ENCODE measurements around the gene GNG14.

The GNG14 gene

DNA sequence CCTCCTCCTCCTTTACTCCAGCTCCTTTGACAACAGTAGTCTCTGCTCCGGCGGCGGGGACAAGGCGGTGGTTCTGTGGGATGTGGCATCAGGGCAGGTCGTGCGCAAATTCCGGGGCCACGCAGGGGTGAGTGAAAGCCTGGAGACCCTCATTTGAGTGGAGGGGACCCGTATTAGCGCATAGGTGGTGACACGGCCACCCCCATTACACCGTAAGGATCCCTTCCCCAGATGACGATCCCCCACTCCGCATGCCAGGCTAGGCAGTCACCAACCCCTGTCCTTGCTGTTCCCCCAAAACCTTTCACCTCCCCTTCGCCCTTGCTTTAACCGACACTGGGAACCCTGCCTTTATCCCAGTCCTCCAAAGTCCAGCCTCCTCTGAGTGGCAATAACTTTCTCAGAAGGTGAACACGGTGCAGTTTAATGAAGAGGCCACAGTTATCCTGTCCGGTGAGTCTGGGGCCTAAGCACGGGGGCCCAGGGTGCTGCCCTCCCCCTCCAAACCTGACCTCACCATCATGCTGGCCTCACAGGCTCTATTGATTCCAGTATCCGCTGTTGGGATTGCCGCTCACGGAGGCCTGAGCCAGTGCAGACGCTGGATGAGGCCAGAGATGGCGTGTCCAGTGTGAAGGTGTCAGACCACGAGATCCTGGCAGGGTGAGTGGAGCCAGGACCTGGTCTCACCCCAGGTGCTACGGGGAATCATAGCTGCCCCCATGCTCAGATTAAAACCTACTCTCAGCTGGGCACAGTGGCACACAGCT, 17.5 kb upstream of the GNG14 start:
- no peak overlapping the region for H2BK120ac ChIP-seq (ENCODE audit: low read depth, low read length)
- H3K23ac ChIP-seq (ENCODE audit: low read length in 2 of 2): no peak overlapping the region
- peak overlapping the region; percentile 70 to 86 for H3K4ac ChIP-seq (ENCODE audit: low read depth in 1 of 2, low read length in 2 of 2)
- no peak overlapping the region for H2BK5ac ChIP-seq (ENCODE audit: low read depth, low read length, poor library complexity, severe bottlenecking)
- H3K9ac ChIP-seq (ENCODE audit: low read length): peak overlapping the region; percentile 99
- peaks cover 32% of the 10 kb centered on the region for H3K4me1 ChIP-seq (ENCODE audit: control insufficient read depth, insufficient read depth, low read depth, low read length)
- no peak for DNase-seq
- no peak overlapping the region for H2AK5ac ChIP-seq (ENCODE audit: low read length, severe bottlenecking)
- H2BK12ac ChIP-seq (ENCODE audit: low read length in 2 of 2): peak overlapping the region in 1 of 2 experiments; percentile 19
- H3K18ac ChIP-seq (ENCODE audit: low read depth in 1 of 2, low read length in 2 of 2): peak overlapping the region; percentile 16 to 67
- peaks cover 45% of the 10 kb centered on the region for H3K79me1 ChIP-seq (replicated peaks; ENCODE audit: low read length, poor library complexity, severe bottlenecking)
- H2AFZ ChIP-seq (ENCODE audit: low read depth, low read length): peak overlapping the region; percentile 79
- WGBS: 60% methylated on average over 25 of the region's 26 CpGs
- no peaks in the 10 kb centered on the region for H3K9me3 ChIP-seq (ENCODE audit: control insufficient read depth, low read length)
- H3K27me3 ChIP-seq (ENCODE audit: control insufficient read depth in 1 of 2, insufficient read depth in 1 of 2, low read length in 2 of 2): no peaks in the 10 kb centered on the region
- H3K36me3 ChIP-seq (ENCODE audit: control insufficient read depth in 1 of 2, insufficient read depth in 2 of 2, low read depth in 1 of 2, low read length in 2 of 2): peaks cover 44 to 48% of the 10 kb centered on the region in 2 experiments
- no peak overlapping the region for H3K14ac ChIP-seq (ENCODE audit: low read length in 2 of 2)
- H4K91ac ChIP-seq (ENCODE audit: low read length): peak overlapping the region; percentile 57
- H4K8ac ChIP-seq (ENCODE audit: low read length): peak overlapping the region; percentile 77
- H3K4me3 ChIP-seq (ENCODE audit: insufficient read depth in 1 of 2, low read depth in 1 of 2, low read length in 2 of 2): peak overlapping the region; percentile 81 to 97
- peak overlapping the region; percentile 95 for H3K4me2 ChIP-seq (ENCODE audit: low read length, poor library complexity, severe bottlenecking)
- peak overlapping the region; percentile 12 for H2BK15ac ChIP-seq (ENCODE audit: low read depth, poor library complexity, severe bottlenecking)
- H3K27ac ChIP-seq (ENCODE audit: low read length, poor library complexity, severe bottlenecking): peak overlapping the region; percentile 97

DNA sequence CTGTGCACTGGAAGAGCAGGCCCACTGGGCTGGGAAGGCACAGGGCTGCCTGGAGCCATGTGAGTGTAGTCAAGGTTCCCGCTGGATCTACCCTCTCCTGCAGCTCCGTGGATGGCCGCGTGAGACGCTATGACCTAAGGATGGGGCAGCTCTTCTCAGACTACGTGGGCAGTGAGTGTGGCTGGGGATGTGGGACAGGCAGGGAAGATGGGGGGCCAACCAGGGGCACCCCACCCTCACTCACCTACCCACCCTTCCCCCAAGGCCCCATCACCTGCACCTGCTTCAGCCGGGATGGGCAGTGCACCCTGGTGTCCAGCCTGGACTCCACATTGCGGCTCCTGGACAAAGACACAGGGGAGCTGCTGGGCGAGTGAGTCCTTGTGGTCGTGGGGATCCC, 15.1 kb upstream of the GNG14 start:
- no peak overlapping the region for H3K18ac ChIP-seq (ENCODE audit: low read depth in 1 of 2, low read length in 2 of 2)
- H3K23ac ChIP-seq (ENCODE audit: low read length in 2 of 2): no peak overlapping the region
- no peak overlapping the region for H3K4me3 ChIP-seq (ENCODE audit: insufficient read depth in 1 of 2, low read depth in 1 of 2, low read length in 2 of 2)
- no peak overlapping the region for H3K27ac ChIP-seq (ENCODE audit: low read length, poor library complexity, severe bottlenecking)
- H3K79me1 ChIP-seq (replicated peaks; ENCODE audit: low read length, poor library complexity, severe bottlenecking): peaks cover 41% of the 10 kb centered on the region
- H3K9ac ChIP-seq (ENCODE audit: low read length): no peak overlapping the region
- no peaks in the 10 kb centered on the region for H3K9me3 ChIP-seq (ENCODE audit: control insufficient read depth, low read length)
- no peak overlapping the region for H3K4ac ChIP-seq (ENCODE audit: low read depth in 1 of 2, low read length in 2 of 2)
- H2BK15ac ChIP-seq (ENCODE audit: low read depth, poor library complexity, severe bottlenecking): no peak overlapping the region
- H4K91ac ChIP-seq (ENCODE audit: low read length): no peak overlapping the region
- DNase-seq: no peak
- no peak overlapping the region for H4K8ac ChIP-seq (ENCODE audit: low read length)
- no peak overlapping the region for H2AK5ac ChIP-seq (ENCODE audit: low read length, severe bottlenecking)
- 97% methylated on average over 5 of the region's 10 CpGs for WGBS
- H2BK5ac ChIP-seq (ENCODE audit: low read depth, low read length, poor library complexity, severe bottlenecking): no peak overlapping the region
- peaks cover 23% of the 10 kb centered on the region for H3K4me1 ChIP-seq (ENCODE audit: control insufficient read depth, insufficient read depth, low read depth, low read length)
- no peaks in the 10 kb centered on the region for H3K27me3 ChIP-seq (ENCODE audit: control insufficient read depth in 1 of 2, insufficient read depth in 1 of 2, low read length in 2 of 2)
- no peak overlapping the region for H3K14ac ChIP-seq (ENCODE audit: low read length in 2 of 2)
- H2BK120ac ChIP-seq (ENCODE audit: low read depth, low read length): no peak overlapping the region
- no peak overlapping the region for H3K4me2 ChIP-seq (ENCODE audit: low read length, poor library complexity, severe bottlenecking)
- no peak overlapping the region for H2BK12ac ChIP-seq (ENCODE audit: low read length in 2 of 2)
- no peak overlapping the region for H2AFZ ChIP-seq (ENCODE audit: low read depth, low read length)
- H3K36me3 ChIP-seq (ENCODE audit: control insufficient read depth in 1 of 2, insufficient read depth in 2 of 2, low read depth in 1 of 2, low read length in 2 of 2): peaks cover 63 to 64% of the 10 kb centered on the region in 2 experiments

- peak overlapping the region in 1 of 2 experiments; percentile 39 for H3K14ac ChIP-seq (ENCODE audit: low read length in 2 of 2)
- no peak overlapping the region for H3K27ac ChIP-seq (ENCODE audit: low read length, poor library complexity, severe bottlenecking)
- H2AK5ac ChIP-seq (ENCODE audit: low read length, severe bottlenecking): no peak overlapping the region
- no peak overlapping the region for H2BK12ac ChIP-seq (ENCODE audit: low read length in 2 of 2)
- no peak overlapping the region for H3K4ac ChIP-seq (ENCODE audit: low read depth in 1 of 2, low read length in 2 of 2)
- H3K4me2 ChIP-seq (ENCODE audit: low read length, poor library complexity, severe bottlenecking): no peak overlapping the region
- WGBS: 97% methylated on average over 10 of the region's 10 CpGs
- peaks cover 80 to 81% of the 10 kb centered on the region in 2 experiments for H3K36me3 ChIP-seq (ENCODE audit: control insufficient read depth in 1 of 2, insufficient read depth in 2 of 2, low read depth in 1 of 2, low read length in 2 of 2)
- no peak overlapping the region for H2BK15ac ChIP-seq (ENCODE audit: low read depth, poor library complexity, severe bottlenecking)
- no peak overlapping the region for H4K8ac ChIP-seq (ENCODE audit: low read length)
- H3K18ac ChIP-seq (ENCODE audit: low read depth in 1 of 2, low read length in 2 of 2): no peak overlapping the region
- peaks cover 11% of the 10 kb centered on the region for H3K4me1 ChIP-seq (ENCODE audit: control insufficient read depth, insufficient read depth, low read depth, low read length)
- no peak overlapping the region for H2BK120ac ChIP-seq (ENCODE audit: low read depth, low read length)
- H2AFZ ChIP-seq (ENCODE audit: low read depth, low read length): no peak overlapping the region
- no peaks in the 10 kb centered on the region for H3K9me3 ChIP-seq (ENCODE audit: control insufficient read depth, low read length)
- H3K9ac ChIP-seq (ENCODE audit: low read length): no peak overlapping the region
- no peak for DNase-seq
- H3K27me3 ChIP-seq (ENCODE audit: control insufficient read depth in 1 of 2, insufficient read depth in 1 of 2, low read length in 2 of 2): no peaks in the 10 kb centered on the region
- peaks cover 44% of the 10 kb centered on the region for H3K79me1 ChIP-seq (replicated peaks; ENCODE audit: low read length, poor library complexity, severe bottlenecking)
- H4K91ac ChIP-seq (ENCODE audit: low read length): no peak overlapping the region
- H3K23ac ChIP-seq (ENCODE audit: low read length in 2 of 2): no peak overlapping the region
- H2BK5ac ChIP-seq (ENCODE audit: low read depth, low read length, poor library complexity, severe bottlenecking): no peak overlapping the region
- H3K4me3 ChIP-seq (ENCODE audit: insufficient read depth in 1 of 2, low read depth in 1 of 2, low read length in 2 of 2): no peak overlapping the region
Measured at GRCh38 chr19:12675399-12675798, 12.4 kb upstream of the GNG14 start.

GRCh38 chr19:12675940-12676339, 11.9 kb upstream of the GNG14 start:
- Histone ChIP-seq H2BK15ac (ENCODE audit: low read depth, poor library complexity, severe bottlenecking) (no peak overlapping the region), H4K91ac (ENCODE audit: low read length) (no peak overlapping the region), H3K79me1 (replicated peaks; ENCODE audit: low read length, poor library complexity, severe bottlenecking) (peaks cover 43% of the 10 kb centered on the region), H3K4me3 (ENCODE audit: insufficient read depth in 1 of 2, low read depth in 1 of 2, low read length in 2 of 2) (no peak overlapping the region), H3K36me3 (ENCODE audit: control insufficient read depth in 1 of 2, insufficient read depth in 2 of 2, low read depth in 1 of 2, low read length in 2 of 2) (peaks cover 77 to 80% of the 10 kb centered on the region in 2 experiments), H3K9ac (ENCODE audit: low read length) (no peak overlapping the region), H3K9me3 (ENCODE audit: control insufficient read depth, low read length) (no peaks in the 10 kb centered on the region), H3K14ac (ENCODE audit: low read length in 2 of 2) (no peak overlapping the region), H2BK120ac (ENCODE audit: low read depth, low read length) (no peak overlapping the region), H3K4ac (ENCODE audit: low read depth in 1 of 2, low read length in 2 of 2) (no peak overlapping the region), H2BK5ac (ENCODE audit: low read depth, low read length, poor library complexity, severe bottlenecking) (no peak overlapping the region), H3K4me2 (ENCODE audit: low read length, poor library complexity, severe bottlenecking) (no peak overlapping the region), H3K18ac (ENCODE audit: low read depth in 1 of 2, low read length in 2 of 2) (no peak overlapping the region), H2AFZ (ENCODE audit: low read depth, low read length) (no peak overlapping the region), H3K4me1 (ENCODE audit: control insufficient read depth, insufficient read depth, low read depth, low read length) (peaks cover 7% of the 10 kb centered on the region), H4K8ac (ENCODE audit: low read length) (no peak overlapping the region), H3K23ac (ENCODE audit: low read length in 2 of 2) (no peak overlapping the region), H3K27me3 (ENCODE audit: control insufficient read depth in 1 of 2, insufficient read depth in 1 of 2, low read length in 2 of 2) (no peaks in the 10 kb centered on the region), H3K27ac (ENCODE audit: low read length, poor library complexity, severe bottlenecking) (no peak overlapping the region), H2BK12ac (ENCODE audit: low read length in 2 of 2) (no peak overlapping the region), H2AK5ac (ENCODE audit: low read length, severe bottlenecking) (no peak overlapping the region)
- 95% methylated on average over 15 of the region's 15 CpGs for WGBS
- DNase-seq: no peak

Measured in mesenchymal stem cell (in vitro differentiated cells and primary cell).